HEK293 (cell line): ENCODE measurements around the gene NPW.

Source experiments
- HOXC10 ChIP-seq: sonication (generic); formaldehyde crosslinking; IDR thresholded peaks from 2 replicates; pipeline ENCODE4 v1.8.1; 2023; ENCODE audit warnings: mild to moderate bottlenecking, missing genetic modification reagents
- MYNN ChIP-seq: fragments of 450-650 bp; formaldehyde crosslinking; IDR thresholded peaks from 2 replicates; pipeline ENCODE4 v1.5.1; 2016; ENCODE audit warnings: missing biosample characterization, missing genetic modification characterization, borderline replicate concordance
- MZF1 ChIP-seq: fragments of 450-650 bp; formaldehyde crosslinking; IDR thresholded peaks from 2 replicates; pipeline ENCODE4 v1.5.1; 2017; ENCODE audit warnings: missing biosample characterization, missing genetic modification characterization, borderline replicate concordance
- SCRT2 ChIP-seq: fragments of 450-650 bp; formaldehyde crosslinking; IDR thresholded peaks from 2 replicates; pipeline ENCODE4 v1.5.1; 2016; ENCODE audit warnings: missing biosample characterization, missing genetic modification characterization
- SP7 ChIP-seq: fragments of 450-650 bp; formaldehyde crosslinking; IDR thresholded peaks from 2 replicates; pipeline ENCODE4 v1.5.1; 2016; ENCODE audit warnings: missing biosample characterization, missing genetic modification characterization
- TRIM28 ChIP-seq: IDR thresholded peaks from 2 replicates; pipeline ENCODE4 v1.6.1; 2011; ENCODE audit warnings: low read length, control low read depth, borderline replicate concordance
- YY2 ChIP-seq: fragments of 450-650 bp; formaldehyde crosslinking; IDR thresholded peaks from 2 replicates; pipeline ENCODE4 v1.5.1; 2016; ENCODE audit warnings: missing biosample characterization, missing genetic modification characterization
- ZBTB11 ChIP-seq: fragments of 450-650 bp; formaldehyde crosslinking; conservative IDR thresholded peaks from 2 replicates; pipeline ENCODE4 v1.5.1; 2016; ENCODE audit warnings: low read depth, missing biosample characterization, missing genetic modification characterization
- ZBTB17 ChIP-seq: fragments of 450-650 bp; formaldehyde crosslinking; IDR thresholded peaks from 2 replicates; pipeline ENCODE4 v1.5.1; 2016; ENCODE audit warnings: missing biosample characterization, missing genetic modification characterization
- ZEB2 ChIP-seq: fragments of 450-650 bp; formaldehyde crosslinking; IDR thresholded peaks from 2 replicates; pipeline ENCODE4 v1.5.1; 2016; ENCODE audit warnings: missing biosample characterization, missing genetic modification characterization
- ZFP37 ChIP-seq: fragments of 450-650 bp; formaldehyde crosslinking; IDR thresholded peaks from 2 replicates; pipeline ENCODE4 v1.5.1; 2016; ENCODE audit warnings: missing biosample characterization, missing genetic modification characterization
- ZFP69B ChIP-seq: fragments of 450-650 bp; formaldehyde crosslinking; IDR thresholded peaks from 2 replicates; pipeline ENCODE4 v1.5.1; 2016; ENCODE audit warnings: missing biosample characterization, missing genetic modification characterization
- ZNF10 ChIP-seq: fragments of 450-650 bp; formaldehyde crosslinking; IDR thresholded peaks from 2 replicates; pipeline ENCODE4 v1.5.1; 2017; ENCODE audit warnings: missing biosample characterization, missing genetic modification characterization
- ZNF146 ChIP-seq: fragments of 450-650 bp; formaldehyde crosslinking; IDR thresholded peaks from 2 replicates; pipeline ENCODE4 v1.5.1; 2016; ENCODE audit warnings: missing biosample characterization, missing genetic modification characterization
- ZNF426 ChIP-seq: fragments of 450-650 bp; formaldehyde crosslinking; IDR thresholded peaks from 2 replicates; pipeline ENCODE4 v1.5.1; 2017; ENCODE audit warnings: missing biosample characterization, missing genetic modification characterization, mild to moderate bottlenecking, inconsistent platforms, moderate library complexity
- ZNF518A ChIP-seq: fragments of 450-650 bp; formaldehyde crosslinking; conservative IDR thresholded peaks from 2 replicates; pipeline ENCODE4 v1.5.1; 2016; ENCODE audit warnings: low read depth, missing biosample characterization, missing genetic modification characterization
- ZNF610 ChIP-seq: fragments of 450-650 bp; formaldehyde crosslinking; IDR thresholded peaks from 2 replicates; pipeline ENCODE4 v1.5.1; 2016; ENCODE audit warnings: missing biosample characterization, missing genetic modification characterization, borderline replicate concordance
- ZNF629 ChIP-seq: fragments of 450-650 bp; formaldehyde crosslinking; IDR thresholded peaks from 2 replicates; pipeline ENCODE4 v1.5.1; 2017; ENCODE audit warnings: missing biosample characterization, missing genetic modification characterization
- ZNF645 ChIP-seq: fragments of 450-650 bp; formaldehyde crosslinking; IDR thresholded peaks from 2 replicates; pipeline ENCODE4; 2016; ENCODE audit warnings: missing biosample characterization, missing genetic modification characterization
- ZSCAN18 ChIP-seq: fragments of 450-650 bp; formaldehyde crosslinking; IDR thresholded peaks from 2 replicates; pipeline ENCODE4 v1.5.1; 2016; ENCODE audit warnings: missing biosample characterization, missing genetic modification characterization
- TF ChIP-seq, protein P1 (sequence below): fragments of 450-650 bp; formaldehyde crosslinking; IDR thresholded peaks from 2 replicates; pipeline ENCODE4 v1.5.1; 2016; ENCODE audit warnings: missing biosample characterization, missing genetic modification characterization, borderline replicate concordance
- TF ChIP-seq, protein P2 (sequence below): fragments of 450-650 bp; formaldehyde crosslinking; IDR thresholded peaks from 2 replicates; pipeline ENCODE4 v1.5.0; 2017; ENCODE audit warnings: missing biosample characterization, missing genetic modification characterization, borderline replicate concordance

NPW gene

DNA sequence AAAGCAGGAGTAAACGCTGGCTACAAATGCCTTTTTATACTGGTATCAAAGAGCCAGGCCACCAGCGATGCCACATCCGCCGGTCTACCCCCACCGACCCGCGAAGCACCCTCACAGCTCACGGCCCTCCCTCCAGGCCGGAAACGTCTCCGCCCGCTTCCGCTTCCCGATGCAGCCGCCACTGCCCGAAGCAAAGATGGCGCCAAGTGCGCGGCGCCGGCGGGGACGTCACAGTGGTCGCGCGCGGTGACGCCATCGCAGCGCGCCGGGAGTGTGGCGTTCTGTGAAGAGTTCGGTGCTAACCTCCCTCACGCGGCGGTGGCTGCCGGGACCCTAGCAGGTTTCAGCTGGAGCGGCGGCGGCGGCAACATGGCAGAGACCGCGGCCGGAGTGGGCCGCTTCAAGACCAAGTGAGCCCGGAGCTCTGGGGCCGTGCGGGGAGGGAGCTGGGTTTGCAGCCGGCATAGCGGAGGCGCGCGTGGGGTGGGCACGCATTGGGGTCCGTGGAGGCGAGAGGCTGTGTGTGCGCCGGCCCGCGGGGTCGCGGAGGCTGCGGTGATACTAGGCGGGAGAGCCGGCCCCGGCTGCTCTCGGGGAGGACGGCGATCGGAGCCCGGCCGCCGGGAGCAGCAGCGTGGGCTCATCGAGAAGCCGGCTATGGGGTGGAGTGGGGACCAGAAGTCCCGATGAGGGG lies 47.6 kb upstream of the NPW start, which contains the start of gene TBL3 (continued):
- TF ChIP-seq ZBTB11 (peak; percentile 94), ZNF426 (tag by site-specific recombination) (no peak), MZF1 (tag by site-specific recombination) (no peak), YY2 (tag by site-specific recombination) (peak; percentile 98), MYNN (0 out of 2 replicates have a peak, but pooled peaks have one; percentile 6), SCRT2 (tag by site-specific recombination) (0 out of 2 replicates have a peak, but pooled peaks have one; percentile 44), ZBTB17 (tag by site-specific recombination) (peak; percentile 98), TRIM28 (0 out of 2 replicates have a peak, but pooled peaks have one; percentile 17), ZNF518A (tag by site-specific recombination) (peak; percentile 95), ZFP37 (tag by site-specific recombination) (peak; percentile 88), ZFP69B (peak; percentile 57), ZNF610 (peak; percentile 49; the same call in 1 of the 2 replicates), ZNF629 (tag by site-specific recombination) (peak; percentile 99), HOXC10 (CRISPR knock-in tag) (0 out of 2 replicates have a peak, but pooled peaks have one; percentile 72), ZEB2 (tag by site-specific recombination) (peak; percentile 96), ZNF645 (tag by site-specific recombination) (no peak; the same call in 1 of the 2 replicates), ZNF10 (tag by site-specific recombination) (peak; percentile 48; the same call in 1 of the 2 replicates), ZSCAN18 (tag by site-specific recombination) (no peak), SP7 (tag by site-specific recombination) (peak; percentile 91), ZNF146 (tag by site-specific recombination) (peak; percentile 39)
- TF ChIP-seq, protein P1, sequence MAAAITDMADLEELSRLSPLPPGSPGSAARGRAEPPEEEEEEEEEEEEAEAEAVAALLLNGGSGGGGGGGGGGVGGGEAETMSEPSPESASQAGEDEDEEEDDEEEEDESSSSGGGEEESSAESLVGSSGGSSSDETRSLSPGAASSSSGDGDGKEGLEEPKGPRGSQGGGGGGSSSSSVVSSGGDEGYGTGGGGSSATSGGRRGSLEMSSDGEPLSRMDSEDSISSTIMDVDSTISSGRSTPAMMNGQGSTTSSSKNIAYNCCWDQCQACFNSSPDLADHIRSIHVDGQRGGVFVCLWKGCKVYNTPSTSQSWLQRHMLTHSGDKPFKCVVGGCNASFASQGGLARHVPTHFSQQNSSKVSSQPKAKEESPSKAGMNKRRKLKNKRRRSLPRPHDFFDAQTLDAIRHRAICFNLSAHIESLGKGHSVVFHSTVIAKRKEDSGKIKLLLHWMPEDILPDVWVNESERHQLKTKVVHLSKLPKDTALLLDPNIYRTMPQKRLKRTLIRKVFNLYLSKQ (tag by site-specific recombination) = 0 out of 2 replicates have a peak, but pooled peaks have one; percentile 2
- TF ChIP-seq, protein P2, sequence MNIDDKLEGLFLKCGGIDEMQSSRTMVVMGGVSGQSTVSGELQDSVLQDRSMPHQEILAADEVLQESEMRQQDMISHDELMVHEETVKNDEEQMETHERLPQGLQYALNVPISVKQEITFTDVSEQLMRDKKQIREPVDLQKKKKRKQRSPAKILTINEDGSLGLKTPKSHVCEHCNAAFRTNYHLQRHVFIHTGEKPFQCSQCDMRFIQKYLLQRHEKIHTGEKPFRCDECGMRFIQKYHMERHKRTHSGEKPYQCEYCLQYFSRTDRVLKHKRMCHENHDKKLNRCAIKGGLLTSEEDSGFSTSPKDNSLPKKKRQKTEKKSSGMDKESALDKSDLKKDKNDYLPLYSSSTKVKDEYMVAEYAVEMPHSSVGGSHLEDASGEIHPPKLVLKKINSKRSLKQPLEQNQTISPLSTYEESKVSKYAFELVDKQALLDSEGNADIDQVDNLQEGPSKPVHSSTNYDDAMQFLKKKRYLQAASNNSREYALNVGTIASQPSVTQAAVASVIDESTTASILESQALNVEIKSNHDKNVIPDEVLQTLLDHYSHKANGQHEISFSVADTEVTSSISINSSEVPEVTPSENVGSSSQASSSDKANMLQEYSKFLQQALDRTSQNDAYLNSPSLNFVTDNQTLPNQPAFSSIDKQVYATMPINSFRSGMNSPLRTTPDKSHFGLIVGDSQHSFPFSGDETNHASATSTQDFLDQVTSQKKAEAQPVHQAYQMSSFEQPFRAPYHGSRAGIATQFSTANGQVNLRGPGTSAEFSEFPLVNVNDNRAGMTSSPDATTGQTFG (tag by site-specific recombination) = no peak
